Liver (tissue), 9 donors: ENCODE data around the gene ANKRD35. TPM values are rescaled to one million over a fixed set of nuclear protein-coding genes. Genes with fewer than 3 reads are reported as not detected.

Source experiments
- DNase-seq: peaks from one replicate; pipeline ENCODE4 v3.0.0-alpha.2; 2017; ENCODE audit warnings: low spot score
- H3K27ac ChIP-seq, 2 donors: one replicate each; pipeline ENCODE4 v1.7.0; 2013; ENCODE audit warnings: inconsistent platforms in 2 of 2, low read length in 2 of 2, control low read depth in 1 of 2, low read depth in 1 of 2, mild to moderate bottlenecking in 1 of 2
- H3K27me3 ChIP-seq, 4 donors: one replicate each; pipeline versions ENCODE4 v1.6.1 to v1.7.0; 2013; ENCODE audit warnings: low read length in 3 of 4, inconsistent platforms in 1 of 4, mild to moderate bottlenecking in 1 of 4, moderate library complexity in 1 of 4; ENCODE audit not compliant: control insufficient read depth in 4 of 4, insufficient read depth in 4 of 4
- H3K36me3 ChIP-seq, 4 donors: one replicate each; pipeline versions ENCODE4 v1.6.1 to v1.7.0; 2013; ENCODE audit warnings: low read length in 3 of 4, mild to moderate bottlenecking in 3 of 4, low read depth in 1 of 4, moderate library complexity in 1 of 4; ENCODE audit not compliant: control insufficient read depth in 4 of 4, insufficient read depth in 3 of 4
- H3K4me1 ChIP-seq, 4 donors: one replicate each; pipeline versions ENCODE4 v1.6.1 to v1.7.0; 2013; ENCODE audit warnings: low read length in 3 of 4, mild to moderate bottlenecking in 3 of 4, moderate library complexity in 1 of 4; ENCODE audit not compliant: control insufficient read depth in 4 of 4, insufficient read depth in 4 of 4
- H3K4me3 ChIP-seq, 3 donors: one replicate each; pipeline versions ENCODE4 v1.6.1 to v1.7.0; 2013; ENCODE audit warnings: low read length in 3 of 3, control low read depth in 1 of 3, low read depth in 1 of 3, mild to moderate bottlenecking in 1 of 3
- H3K9ac ChIP-seq, 2 donors: one replicate each; pipeline ENCODE4 v1.7.0; 2013; ENCODE audit warnings: low read length in 2 of 2, mild to moderate bottlenecking in 2 of 2, moderate library complexity in 2 of 2, control low read depth in 1 of 2, low read depth in 1 of 2
- H3K9me3 ChIP-seq, 4 donors: one replicate each; pipeline versions ENCODE4 v1.6.1 to v1.7.0; 2013; ENCODE audit warnings: low read length in 3 of 4; ENCODE audit not compliant: control insufficient read depth in 4 of 4
- EGR1 ChIP-seq, 2 donors: IDR thresholded peaks; 2 replicates each; pipeline ENCODE4 v1.6.1; 2016 to 2018; ENCODE audit warnings: antibody characterized with exemption in 2 of 2, low read depth in 2 of 2
- FOXA2 ChIP-seq: IDR thresholded peaks from 2 replicates; pipeline ENCODE4 v1.6.1; 2016; ENCODE audit warnings: antibody characterized with exemption
- GABPA ChIP-seq, 2 donors: IDR thresholded peaks in 1 of 2; conservative IDR thresholded peaks in 1 of 2; 2 replicates each; pipeline ENCODE4 v1.6.1; 2016; ENCODE audit warnings: antibody characterized with exemption in 2 of 2, mild to moderate bottlenecking in 1 of 2, moderate library complexity in 1 of 2
- HNF4A ChIP-seq, 2 donors: conservative IDR thresholded peaks; 2 replicates each; pipeline ENCODE4 v1.6.1; 2016; ENCODE audit warnings: antibody characterized with exemption in 2 of 2, mild to moderate bottlenecking in 2 of 2
- NR2F2 ChIP-seq: IDR thresholded peaks from 2 replicates; pipeline ENCODE4 v1.6.1; 2016; ENCODE audit warnings: antibody characterized with exemption
- RAD21 ChIP-seq, 2 donors: IDR thresholded peaks; 2 replicates each; pipeline ENCODE4 v1.6.1; 2016; ENCODE audit warnings: antibody characterized with exemption in 2 of 2, mild to moderate bottlenecking in 2 of 2
- REST ChIP-seq: IDR thresholded peaks from 2 replicates; pipeline ENCODE4 v1.6.1; 2016; ENCODE audit warnings: antibody characterized with exemption, mild to moderate bottlenecking
- RXRA ChIP-seq, 2 donors: IDR thresholded peaks; 2 replicates each; pipeline ENCODE4 v1.6.1; 2017 to 2018; ENCODE audit warnings: antibody characterized with exemption in 2 of 2, mild to moderate bottlenecking in 1 of 2
- SP1 ChIP-seq: IDR thresholded peaks from 2 replicates; pipeline ENCODE4 v1.6.1; 2018; ENCODE audit warnings: antibody characterized with exemption, mild to moderate bottlenecking
- YY1 ChIP-seq: IDR thresholded peaks from 2 replicates; pipeline ENCODE4 v1.6.1; 2016; ENCODE audit warnings: antibody characterized with exemption, mild to moderate bottlenecking
- ZBTB33 ChIP-seq: IDR thresholded peaks from 2 replicates; pipeline ENCODE4 v1.6.1; 2016; ENCODE audit warnings: antibody characterized with exemption
- WGBS: extraction: QIAGEN DNeasy Blood & Tissue Kit; methylation state at CpG from one replicate; pipeline ENCODE4 v1.1.7; 2013; 5-methylcytosine and 5-hydroxymethylcytosine counted together
- polyA plus RNA-seq, 2 donors: library from polyadenylated mRNA; stranded (reverse) in 1 of 2; unstranded in 1 of 2; fragments of 200-250 nt in 1 of 2; fragments of >200 nt in 1 of 2; fragmentation: Nextera tagmentation in 1 of 2; extraction: Ambion mirVana in 1 of 2; gene quantifications; one replicate each; pipeline versions ENCODE4 v1.2.1 to v1.2.3, GENCODE V29; 2013 to 2015
- total RNA-seq, 2 donors: library from RNA; depleted of rRNA; stranded (reverse); fragments of >200 nt; gene quantifications; one replicate each; pipeline ENCODE4 v1.2.3, GENCODE V29; 2014
- TF ChIP-seq, protein P1 (sequence below): IDR thresholded peaks from 2 replicates; pipeline ENCODE4 v1.6.1; 2016; ENCODE audit warnings: antibody characterized with exemption
- TF ChIP-seq, protein P2 (sequence below): IDR thresholded peaks from 2 replicates; pipeline ENCODE4 v1.6.1; 2016; ENCODE audit warnings: antibody characterized with exemption
- donor health status: healthy.
- donor health status: healthy.
- donor health status: healthy.
- donor health status: healthy.
- donor health status: healthy.

The ANKRD35 gene
- total and polyA plus RNA-seq, 4 donors, result 0.05 to 1.9 (median 1.4) TPM

- Histone ChIP-seq H3K4me3 (no peak overlapping the region), H3K36me3 (no peaks in the 10 kb centered on the region), H3K27ac (no peak overlapping the region), H3K27me3 (no peaks in the 10 kb centered on the region), H3K4me1 (peaks cover 3 to 10% (median 6%) of the 10 kb centered on the region in 4 donors), H3K9me3 (no peaks in the 10 kb centered on the region), H3K9ac (no peak overlapping the region)
- 87% methylated on average over 5 of the region's 5 CpGs for WGBS
- no peak for DNase-seq
- TF ChIP-seq, protein P1, sequence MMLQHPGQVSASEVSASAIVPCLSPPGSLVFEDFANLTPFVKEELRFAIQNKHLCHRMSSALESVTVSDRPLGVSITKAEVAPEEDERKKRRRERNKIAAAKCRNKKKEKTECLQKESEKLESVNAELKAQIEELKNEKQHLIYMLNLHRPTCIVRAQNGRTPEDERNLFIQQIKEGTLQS, result no peak
- TF ChIP-seq, protein P2, sequence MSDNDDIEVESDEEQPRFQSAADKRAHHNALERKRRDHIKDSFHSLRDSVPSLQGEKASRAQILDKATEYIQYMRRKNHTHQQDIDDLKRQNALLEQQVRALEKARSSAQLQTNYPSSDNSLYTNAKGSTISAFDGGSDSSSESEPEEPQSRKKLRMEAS, result no peak
- TF ChIP-seq RAD21 (IDR thresholded peaks at IDR 0.05) (no peak), FOXA2 (no peak), HNF4A (conservative IDR thresholded peaks at IDR 0.05) (no peak), YY1 (no peak), SP1 (no peak), EGR1 (IDR thresholded peaks at IDR 0.05; ENCODE audit: low read depth in 2 of 2) (no peak), RXRA (IDR thresholded peaks at IDR 0.05) (no peak), ZBTB33 (no peak), GABPA (IDR thresholded peaks at IDR 0.05 in 1 of 2, conservative IDR thresholded peaks at IDR 0.05 in 1 of 2) (no peak), NR2F2 (no peak)
Measured at GRCh38 chr1:145863282-145864018, 22.2 kb downstream of the ANKRD35 start.

DNA sequence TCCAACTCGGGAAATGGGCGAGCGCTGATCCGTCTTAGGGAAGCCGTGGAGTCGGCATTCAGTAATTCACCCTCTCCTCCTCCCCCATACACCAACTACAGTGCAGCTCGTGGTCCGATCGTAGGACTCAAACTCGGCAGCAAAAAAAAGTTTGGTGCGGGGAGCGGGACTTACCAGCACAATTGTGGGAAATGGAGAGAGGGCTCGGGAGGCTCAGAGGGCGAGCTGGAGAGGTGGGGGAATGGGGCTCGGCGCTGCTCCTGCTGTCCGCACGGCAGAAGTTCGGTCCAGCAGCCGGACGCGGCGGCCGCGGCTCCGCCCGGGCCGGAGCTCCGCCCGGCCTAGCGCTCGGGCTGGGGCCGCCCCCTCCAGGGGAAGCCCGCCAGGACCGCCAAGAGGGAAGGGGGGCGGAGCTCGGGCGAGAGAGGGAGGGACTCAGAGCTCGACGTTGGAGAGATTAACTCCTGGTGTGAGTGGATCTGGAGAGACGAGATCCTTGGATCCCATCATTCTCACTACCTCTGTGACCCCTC lies 26.1 kb downstream of the ANKRD35 start:
- TF ChIP-seq REST (peak; percentile 6), RXRA (IDR thresholded peaks at IDR 0.05) (no peak)
- WGBS, result under 1% methylated on average over 41 of the region's 41 CpGs

More for the DNA sequence above, 26.1 kb downstream of the ANKRD35 start:
- Histone ChIP-seq H3K27ac (peak overlapping the region; percentile 73 to 86), H3K9me3 (no peaks in the 10 kb centered on the region), H3K4me3 (peak overlapping the region; percentile 68 to 94 (median 83)), H3K4me1 (peaks cover 5 to 14% (median 11%) of the 10 kb centered on the region in 4 donors), H3K27me3 (no peaks in the 10 kb centered on the region), H3K36me3 (peaks cover 0 to 14% (median 10%) of the 10 kb centered on the region in 4 donors), H3K9ac (peak overlapping the region; percentile 49 to 79)
- DNase-seq, result peak; percentile 83
